Gastrocnemius medialis (tissue), 4 donors: ENCODE data around the gene C1orf35. TPM values are rescaled to one million over a fixed set of nuclear protein-coding genes. Genes with fewer than 3 reads are reported as not detected.

Source experiments
- ATAC-seq, 2 donors: fragments of 150-250 bp; one replicate each; pipeline ENCODE4 v1.9.1; 2016
- DNase-seq, 2 donors: peaks; one replicate each; pipeline ENCODE4 v3.0.0-alpha.2; 2019
- H3K27ac ChIP-seq, 4 donors: fragments of 200-600 bp; sonication (generic); 1 replicate in 1 of 4; 2 replicates in 3 of 4; pipeline ENCODE4 v1.5.1; 2016 to 2018; ENCODE audit warnings: mild to moderate bottlenecking in 2 of 4, moderate library complexity in 1 of 4
- H3K27me3 ChIP-seq, 3 donors: fragments of 200-600 bp; sonication (generic) in 2 of 3; 1 replicate in 1 of 3; 2 replicates in 2 of 3; pipeline versions ENCODE4 v1.5.1 to v1.6.0; 2016 to 2019; ENCODE audit warnings: mild to moderate bottlenecking in 1 of 3, moderate library complexity in 1 of 3
- H3K36me3 ChIP-seq, 2 donors: fragments of 200-600 bp; sonication (generic) in 1 of 2; one replicate each; pipeline ENCODE4 v1.5.1; 2017 to 2018
- H3K4me1 ChIP-seq, 2 donors: fragments of 200-600 bp; sonication (generic) in 1 of 2; one replicate each; pipeline ENCODE4 v1.5.1; 2016 to 2017; ENCODE audit warnings: mild to moderate bottlenecking in 2 of 2
- H3K4me3 ChIP-seq, 4 donors: fragments of 200-600 bp; sonication (generic) in 3 of 4; 1 replicate in 1 of 4; 2 replicates in 3 of 4; pipeline ENCODE4 v1.5.1; 2016 to 2019; ENCODE audit warnings: mild to moderate bottlenecking in 2 of 4
- H3K9me3 ChIP-seq, 3 donors: fragments of 200-600 bp; sonication (generic) in 2 of 3; 1 replicate in 1 of 3; 2 replicates in 2 of 3; pipeline ENCODE4 v1.5.1; 2016 to 2019
- POLR2A ChIP-seq, 2 donors: fragments of 450-650 bp; IDR thresholded peaks; one replicate each; pipeline ENCODE4 v1.6.1; 2017; ENCODE audit warnings: antibody characterized with exemption in 2 of 2, mild to moderate bottlenecking in 2 of 2, moderate library complexity in 2 of 2
- in situ Hi-C, 4 donors: fragments of 200-750 bp; cut with MboI; loops; one replicate each; pipeline versions ENCODE4 v1.15.0 to v1.8.0; 2017; ENCODE audit warnings: low sequenced_read_pairs in 4 of 4
- intact Hi-C: fragments of 100-400 bp; cut with DNase I; formaldehyde crosslinking; loops from one replicate; pipeline ENCODE4 v1.15.1; 2023; ENCODE audit warnings: low total_unique reads
- total RNA-seq, 4 donors: library from RNA; depleted of rRNA; stranded (reverse); fragments of >200 nt; gene quantifications; one replicate each; pipeline versions ENCODE4 v1.1.0 to v1.2.3, GENCODE V29; 2016
- TF ChIP-seq, protein P1 (sequence below), 5 experiments: fragments of 450-650 bp in 3 of 5; fragments of 200-600 bp in 2 of 5; sonication (generic) in 2 of 5; IDR thresholded peaks in 4 of 5; conservative IDR thresholded peaks in 1 of 5; 1 replicate in 4 of 5; 2 replicates in 1 of 5; pipeline ENCODE4 v1.5.1; 2016 to 2019; ENCODE audit warnings: antibody characterized with exemption in 5 of 5, mild to moderate bottlenecking in 3 of 5, moderate library complexity in 3 of 5

C1orf35 gene
- total RNA-seq, 4 donors from 2014 or later = 5.9 to 11.0 (median 7.8) TPM

DNA sequence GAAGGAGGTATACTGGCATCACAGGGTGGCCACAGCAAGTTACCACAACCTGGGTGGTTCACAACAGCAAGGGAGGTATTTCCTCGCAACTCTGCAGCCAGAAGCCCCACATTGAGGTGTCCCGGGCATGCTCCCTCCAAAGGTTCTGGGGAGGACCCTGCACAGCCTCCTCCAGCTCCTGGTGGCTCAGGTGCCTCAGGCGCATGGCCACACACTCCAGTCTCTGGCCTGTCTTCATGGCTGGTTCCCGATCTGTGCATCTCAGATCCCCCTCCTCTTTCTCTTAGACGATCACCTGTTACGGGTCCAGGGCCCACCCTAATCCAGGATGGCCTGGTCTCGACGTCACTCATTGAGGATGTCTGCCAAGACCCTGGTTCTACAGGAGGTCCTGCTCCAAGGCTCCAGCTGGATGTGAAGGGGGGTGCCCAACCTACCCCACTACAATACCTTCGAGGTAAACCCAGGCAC, 27.3 kb downstream of the C1orf35 start:
- Histone ChIP-seq H3K9me3 (no peaks in the 10 kb centered on the region), H3K4me3 (no peak overlapping the region), H3K4me1 (peaks cover 0 to under 1% of the 10 kb centered on the region in 2 donors), H3K27me3 (peaks cover 0 to 25% (median 6%) of the 10 kb centered on the region in 3 donors), H3K36me3 (no peaks in the 10 kb centered on the region), H3K27ac (no peak overlapping the region)
- in situ Hi-C loops = loop anchor here in 1 of 4 donors (25.0 kb wide), 1 partner anchor 314 kb away; no protein-coding TSS in a partner anchor
- intact Hi-C loops = loop anchor here (10.0 kb wide), 1 partner anchor 71 kb away; the partner anchor contains the start of gene WNT3A
- ATAC-seq (no peak), DNase-seq (no peak)
- no peak for TF ChIP-seq POLR2A (IDR thresholded peaks at IDR 0.05)
- TF ChIP-seq, protein P1, sequence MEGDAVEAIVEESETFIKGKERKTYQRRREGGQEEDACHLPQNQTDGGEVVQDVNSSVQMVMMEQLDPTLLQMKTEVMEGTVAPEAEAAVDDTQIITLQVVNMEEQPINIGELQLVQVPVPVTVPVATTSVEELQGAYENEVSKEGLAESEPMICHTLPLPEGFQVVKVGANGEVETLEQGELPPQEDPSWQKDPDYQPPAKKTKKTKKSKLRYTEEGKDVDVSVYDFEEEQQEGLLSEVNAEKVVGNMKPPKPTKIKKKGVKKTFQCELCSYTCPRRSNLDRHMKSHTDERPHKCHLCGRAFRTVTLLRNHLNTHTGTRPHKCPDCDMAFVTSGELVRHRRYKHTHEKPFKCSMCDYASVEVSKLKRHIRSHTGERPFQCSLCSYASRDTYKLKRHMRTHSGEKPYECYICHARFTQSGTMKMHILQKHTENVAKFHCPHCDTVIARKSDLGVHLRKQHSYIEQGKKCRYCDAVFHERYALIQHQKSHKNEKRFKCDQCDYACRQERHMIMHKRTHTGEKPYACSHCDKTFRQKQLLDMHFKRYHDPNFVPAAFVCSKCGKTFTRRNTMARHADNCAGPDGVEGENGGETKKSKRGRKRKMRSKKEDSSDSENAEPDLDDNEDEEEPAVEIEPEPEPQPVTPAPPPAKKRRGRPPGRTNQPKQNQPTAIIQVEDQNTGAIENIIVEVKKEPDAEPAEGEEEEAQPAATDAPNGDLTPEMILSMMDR (IDR thresholded peaks at IDR 0.05 in 4 of 5, conservative IDR thresholded peaks at IDR 0.05 in 1 of 5) = no peak

DNA sequence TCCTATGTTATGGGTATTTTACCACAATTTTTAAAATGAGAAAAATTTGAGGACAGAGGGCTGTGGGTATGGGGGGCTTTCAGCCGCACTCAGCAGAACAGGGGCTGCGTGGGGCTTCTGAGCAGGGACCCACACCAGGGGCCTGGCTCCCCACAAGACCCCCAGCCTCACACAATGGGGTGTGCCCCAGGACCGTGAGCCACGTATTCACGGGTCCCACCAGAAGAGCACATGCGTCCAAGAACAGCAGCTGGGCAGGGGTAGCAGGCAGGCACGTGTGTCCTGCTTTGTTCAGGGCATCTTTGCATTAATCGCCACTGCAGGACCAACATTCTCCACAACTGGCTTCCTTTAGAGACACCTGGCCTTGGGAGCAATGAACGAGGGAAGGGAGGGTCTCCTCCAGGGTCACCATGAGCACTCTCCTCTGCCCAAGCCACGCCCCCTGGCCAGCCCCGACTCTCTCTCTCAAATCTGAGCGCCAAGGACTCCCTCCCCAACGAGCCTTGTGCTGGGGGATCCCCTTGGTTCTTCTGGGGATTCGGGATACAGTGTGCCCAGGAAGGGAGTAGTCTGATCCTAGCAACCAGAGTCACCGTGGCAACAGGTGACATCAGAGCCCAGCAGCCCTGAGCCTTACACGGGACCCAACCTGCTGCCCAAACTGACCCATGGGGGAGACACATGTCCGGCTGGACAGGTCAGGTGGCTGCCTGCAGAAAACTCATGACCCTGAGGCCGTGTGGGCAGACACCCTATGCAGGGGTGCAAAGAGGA, 28.0 kb downstream of the C1orf35 start:
- intact Hi-C loops (loop anchor here (10.0 kb wide), 1 partner anchor 70 kb away; the partner anchor contains the start of gene WNT3A), in situ Hi-C loops (loop anchor here in 1 of 4 donors (25.0 kb wide), 1 partner anchor 313 kb away; no protein-coding TSS in a partner anchor)
- TF ChIP-seq, protein P1 (IDR thresholded peaks at IDR 0.05 in 4 of 5, conservative IDR thresholded peaks at IDR 0.05 in 1 of 5) = no peak
- no peak for TF ChIP-seq POLR2A (IDR thresholded peaks at IDR 0.05)
- ATAC-seq (no peak), DNase-seq (no peak)
- Histone ChIP-seq H3K27ac (no peak overlapping the region), H3K4me1 (no peaks in the 10 kb centered on the region), H3K27me3 (peaks cover 0 to 27% (median 9%) of the 10 kb centered on the region in 3 donors), H3K4me3 (no peak overlapping the region), H3K36me3 (no peaks in the 10 kb centered on the region), H3K9me3 (no peaks in the 10 kb centered on the region)

GRCh38 chr1:228073857-228074545, 29.1 kb downstream of the C1orf35 start:
- no peak overlapping the region for H3K4me3 ChIP-seq
- TF ChIP-seq, protein P1 (IDR thresholded peaks at IDR 0.05 in 4 of 5, conservative IDR thresholded peaks at IDR 0.05 in 1 of 5) = no peak
- TF ChIP-seq POLR2A (IDR thresholded peaks at IDR 0.05) = no peak
- H3K4me1 ChIP-seq = no peaks in the 10 kb centered on the region
- H3K9me3 ChIP-seq = no peaks in the 10 kb centered on the region
- in situ Hi-C loops (no loop called here), intact Hi-C loops (loop anchor here (10.0 kb wide), 1 partner anchor 69 kb away; the partner anchor contains the start of gene WNT3A)
- DNase-seq (no peak), ATAC-seq (no peak)
- no peak overlapping the region for H3K27ac ChIP-seq
- H3K27me3 ChIP-seq = peaks cover 0 to 27% (median 9%) of the 10 kb centered on the region in 3 donors
- no peaks in the 10 kb centered on the region for H3K36me3 ChIP-seq

- ATAC-seq (no peak), DNase-seq (no peak)
- in situ Hi-C loops (no loop called here), intact Hi-C loops (loop anchor here (10.0 kb wide), 1 partner anchor 68 kb away; the partner anchor contains the start of gene WNT3A)
- no peaks in the 10 kb centered on the region for H3K36me3 ChIP-seq
- no peak overlapping the region for H3K4me3 ChIP-seq
- peaks cover 0 to 27% (median 9%) of the 10 kb centered on the region in 3 donors for H3K27me3 ChIP-seq
- no peaks in the 10 kb centered on the region for H3K4me1 ChIP-seq
- H3K9me3 ChIP-seq = no peaks in the 10 kb centered on the region
- H3K27ac ChIP-seq = no peak overlapping the region
- TF ChIP-seq POLR2A (IDR thresholded peaks at IDR 0.05) = no peak
- TF ChIP-seq, protein P1 (IDR thresholded peaks at IDR 0.05 in 4 of 5, conservative IDR thresholded peaks at IDR 0.05 in 1 of 5) = no peak
These were observed 29.9 kb downstream of the C1orf35 start for GRCh38 chr1:228073061-228073856.
